ENCODE results near the gene SCRN1. TPM values are rescaled to one million over a fixed set of nuclear protein-coding genes. Genes with fewer than 3 reads are reported as not detected.
A peak's percentile ranks its signal among the peaks of the same experiment; 100 is the strongest.

The SCRN1 gene
- total and polyA plus RNA-seq, 2 experiments from 2014 or later = 15.2 to 66.7 TPM

DNA sequence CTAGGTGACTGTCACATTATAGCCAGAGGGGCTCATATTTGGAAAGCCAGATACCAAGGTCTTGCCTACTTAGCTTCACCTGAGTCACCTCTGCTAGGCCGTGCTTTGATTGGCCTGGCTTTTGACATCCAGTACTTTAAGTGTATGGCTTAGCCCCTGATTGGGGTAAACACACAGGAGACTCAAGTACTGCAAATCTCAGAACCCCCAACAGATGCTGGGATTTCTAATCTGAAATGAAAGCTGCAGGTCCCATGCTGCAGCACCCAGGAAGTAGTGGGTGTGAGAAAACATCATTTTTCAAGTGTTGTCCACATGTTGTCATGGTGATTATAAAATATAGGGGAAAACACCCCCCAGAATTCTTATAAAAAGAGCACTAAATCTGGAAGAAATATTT lies 107.1 kb downstream of the SCRN1 start (continued):
- TF ChIP-seq, protein P1, sequence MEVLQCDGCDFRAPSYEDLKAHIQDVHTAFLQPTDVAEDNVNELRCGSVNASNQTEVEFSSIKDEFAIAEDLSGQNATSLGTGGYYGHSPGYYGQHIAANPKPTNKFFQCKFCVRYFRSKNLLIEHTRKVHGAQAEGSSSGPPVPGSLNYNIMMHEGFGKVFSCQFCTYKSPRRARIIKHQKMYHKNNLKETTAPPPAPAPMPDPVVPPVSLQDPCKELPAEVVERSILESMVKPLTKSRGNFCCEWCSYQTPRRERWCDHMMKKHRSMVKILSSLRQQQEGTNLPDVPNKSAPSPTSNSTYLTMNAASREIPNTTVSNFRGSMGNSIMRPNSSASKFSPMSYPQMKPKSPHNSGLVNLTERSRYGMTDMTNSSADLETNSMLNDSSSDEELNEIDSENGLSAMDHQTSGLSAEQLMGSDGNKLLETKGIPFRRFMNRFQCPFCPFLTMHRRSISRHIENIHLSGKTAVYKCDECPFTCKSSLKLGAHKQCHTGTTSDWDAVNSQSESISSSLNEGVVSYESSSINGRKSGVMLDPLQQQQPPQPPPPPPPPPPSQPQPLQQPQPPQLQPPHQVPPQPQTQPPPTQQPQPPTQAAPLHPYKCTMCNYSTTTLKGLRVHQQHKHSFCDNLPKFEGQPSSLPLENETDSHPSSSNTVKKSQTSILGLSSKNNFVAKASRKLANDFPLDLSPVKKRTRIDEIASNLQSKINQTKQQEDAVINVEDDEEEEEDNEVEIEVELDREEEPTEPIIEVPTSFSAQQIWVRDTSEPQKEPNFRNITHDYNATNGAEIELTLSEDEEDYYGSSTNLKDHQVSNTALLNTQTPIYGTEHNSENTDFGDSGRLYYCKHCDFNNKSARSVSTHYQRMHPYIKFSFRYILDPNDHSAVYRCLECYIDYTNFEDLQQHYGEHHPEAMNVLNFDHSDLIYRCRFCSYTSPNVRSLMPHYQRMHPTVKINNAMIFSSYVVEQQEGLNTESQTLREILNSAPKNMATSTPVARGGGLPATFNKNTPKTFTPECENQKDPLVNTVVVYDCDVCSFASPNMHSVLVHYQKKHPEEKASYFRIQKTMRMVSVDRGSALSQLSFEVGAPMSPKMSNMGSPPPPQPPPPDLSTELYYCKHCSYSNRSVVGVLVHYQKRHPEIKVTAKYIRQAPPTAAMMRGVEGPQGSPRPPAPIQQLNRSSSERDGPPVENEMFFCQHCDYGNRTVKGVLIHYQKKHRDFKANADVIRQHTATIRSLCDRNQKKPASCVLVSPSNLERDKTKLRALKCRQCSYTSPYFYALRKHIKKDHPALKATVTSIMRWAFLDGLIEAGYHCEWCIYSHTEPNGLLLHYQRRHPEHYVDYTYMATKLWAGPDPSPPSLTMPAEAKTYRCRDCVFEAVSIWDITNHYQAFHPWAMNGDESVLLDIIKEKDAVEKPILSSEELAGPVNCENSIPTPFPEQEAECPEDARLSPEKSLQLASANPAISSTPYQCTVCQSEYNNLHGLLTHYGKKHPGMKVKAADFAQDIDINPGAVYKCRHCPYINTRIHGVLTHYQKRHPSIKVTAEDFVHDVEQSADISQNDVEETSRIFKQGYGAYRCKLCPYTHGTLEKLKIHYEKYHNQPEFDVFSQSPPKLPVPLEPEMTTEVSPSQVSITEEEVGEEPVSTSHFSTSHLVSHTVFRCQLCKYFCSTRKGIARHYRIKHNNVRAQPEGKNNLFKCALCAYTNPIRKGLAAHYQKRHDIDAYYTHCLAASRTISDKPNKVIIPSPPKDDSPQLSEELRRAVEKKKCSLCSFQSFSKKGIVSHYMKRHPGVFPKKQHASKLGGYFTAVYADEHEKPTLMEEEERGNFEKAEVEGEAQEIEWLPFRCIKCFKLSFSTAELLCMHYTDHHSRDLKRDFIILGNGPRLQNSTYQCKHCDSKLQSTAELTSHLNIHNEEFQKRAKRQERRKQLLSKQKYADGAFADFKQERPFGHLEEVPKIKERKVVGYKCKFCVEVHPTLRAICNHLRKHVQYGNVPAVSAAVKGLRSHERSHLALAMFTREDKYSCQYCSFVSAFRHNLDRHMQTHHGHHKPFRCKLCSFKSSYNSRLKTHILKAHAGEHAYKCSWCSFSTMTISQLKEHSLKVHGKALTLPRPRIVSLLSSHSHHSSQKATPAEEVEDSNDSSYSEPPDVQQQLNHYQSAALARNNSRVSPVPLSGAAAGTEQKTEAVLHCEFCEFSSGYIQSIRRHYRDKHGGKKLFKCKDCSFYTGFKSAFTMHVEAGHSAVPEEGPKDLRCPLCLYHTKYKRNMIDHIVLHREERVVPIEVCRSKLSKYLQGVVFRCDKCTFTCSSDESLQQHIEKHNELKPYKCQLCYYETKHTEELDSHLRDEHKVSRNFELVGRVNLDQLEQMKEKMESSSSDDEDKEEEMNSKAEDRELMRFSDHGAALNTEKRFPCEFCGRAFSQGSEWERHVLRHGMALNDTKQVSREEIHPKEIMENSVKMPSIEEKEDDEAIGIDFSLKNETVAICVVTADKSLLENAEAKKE (CRISPR knock-in tag; IDR thresholded peaks at IDR 0.05) = no peak
- TF ChIP-seq NANOG (IDR thresholded peaks at IDR 0.05; ENCODE audit: borderline replicate concordance) (no peak), EZH2 (IDR thresholded peaks at IDR 0.05; ENCODE audit: low read depth, unreplicated experiment) (no peak)
- TF ChIP-seq, protein P2, sequence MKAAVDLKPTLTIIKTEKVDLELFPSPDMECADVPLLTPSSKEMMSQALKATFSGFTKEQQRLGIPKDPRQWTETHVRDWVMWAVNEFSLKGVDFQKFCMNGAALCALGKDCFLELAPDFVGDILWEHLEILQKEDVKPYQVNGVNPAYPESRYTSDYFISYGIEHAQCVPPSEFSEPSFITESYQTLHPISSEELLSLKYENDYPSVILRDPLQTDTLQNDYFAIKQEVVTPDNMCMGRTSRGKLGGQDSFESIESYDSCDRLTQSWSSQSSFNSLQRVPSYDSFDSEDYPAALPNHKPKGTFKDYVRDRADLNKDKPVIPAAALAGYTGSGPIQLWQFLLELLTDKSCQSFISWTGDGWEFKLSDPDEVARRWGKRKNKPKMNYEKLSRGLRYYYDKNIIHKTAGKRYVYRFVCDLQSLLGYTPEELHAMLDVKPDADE (IDR thresholded peaks at IDR 0.05) = no peak

- Histone ChIP-seq H3K79me2 (replicated peaks; ENCODE audit: insufficient read depth) (peaks cover 7% of the 10 kb centered on the region; the same call in 1 of the 2 replicates), H3K9me2 (ENCODE audit: insufficient read depth) (no peaks in the 10 kb centered on the region), H3F3A (replicated peaks; ENCODE audit: low read depth) (0 out of 2 replicates have a peak, but pooled peaks cover 4% of the 10 kb centered on the region), H3K4me3 (no peak overlapping the region), H2AFZ (peak overlapping the region; percentile 24; the same call in 1 of the 2 replicates), H4K20me1 (replicated peaks; ENCODE audit: insufficient read depth) (no peaks in the 10 kb centered on the region), H3K4me1 (ENCODE audit: insufficient read depth) (peaks cover 24% of the 10 kb centered on the region), H3K4me2 (peak overlapping the region; percentile 77), H3K36me3 (ENCODE audit: insufficient read depth) (no peaks in the 10 kb centered on the region), H3K27ac (ENCODE audit: low read depth) (no peak overlapping the region), H3K27me3 (ENCODE audit: insufficient read depth) (no peaks in the 10 kb centered on the region)
- Mint-ChIP-seq H3K4me1 (peaks cover 32% of the 10 kb centered on the region), H3K36me3 (ENCODE audit: low read depth) (no peaks in the 10 kb centered on the region), H3K27me3 (ENCODE audit: insufficient read depth, low read depth, poor library complexity) (peaks cover 7% of the 10 kb centered on the region), H3K27ac (peak overlapping the region; percentile 51; the same call in 1 of the 2 replicates), H3K9me3 (no peaks in the 10 kb centered on the region), H3K4me3 (no peak overlapping the region)
- DNase-seq (ENCODE audit: low spot score) = peak; percentile 89
- no peak for TF ChIP-seq ZNF114 (CRISPR knock-in tag; IDR thresholded peaks at IDR 0.05)
- TF ChIP-seq, protein P3, sequence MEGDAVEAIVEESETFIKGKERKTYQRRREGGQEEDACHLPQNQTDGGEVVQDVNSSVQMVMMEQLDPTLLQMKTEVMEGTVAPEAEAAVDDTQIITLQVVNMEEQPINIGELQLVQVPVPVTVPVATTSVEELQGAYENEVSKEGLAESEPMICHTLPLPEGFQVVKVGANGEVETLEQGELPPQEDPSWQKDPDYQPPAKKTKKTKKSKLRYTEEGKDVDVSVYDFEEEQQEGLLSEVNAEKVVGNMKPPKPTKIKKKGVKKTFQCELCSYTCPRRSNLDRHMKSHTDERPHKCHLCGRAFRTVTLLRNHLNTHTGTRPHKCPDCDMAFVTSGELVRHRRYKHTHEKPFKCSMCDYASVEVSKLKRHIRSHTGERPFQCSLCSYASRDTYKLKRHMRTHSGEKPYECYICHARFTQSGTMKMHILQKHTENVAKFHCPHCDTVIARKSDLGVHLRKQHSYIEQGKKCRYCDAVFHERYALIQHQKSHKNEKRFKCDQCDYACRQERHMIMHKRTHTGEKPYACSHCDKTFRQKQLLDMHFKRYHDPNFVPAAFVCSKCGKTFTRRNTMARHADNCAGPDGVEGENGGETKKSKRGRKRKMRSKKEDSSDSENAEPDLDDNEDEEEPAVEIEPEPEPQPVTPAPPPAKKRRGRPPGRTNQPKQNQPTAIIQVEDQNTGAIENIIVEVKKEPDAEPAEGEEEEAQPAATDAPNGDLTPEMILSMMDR (conservative IDR thresholded peaks at IDR 0.05; ENCODE audit: low read depth in 2 of 2) = peak; percentile 32 to 75; a peak in 3 of 4 replicates
- peak; percentile 63 for ATAC-seq
These were observed 107.9 kb downstream of the SCRN1 start for GRCh38 chr7:29881724-29882123.

All from GM23338 (cell line).